GM18867 (cell line): ENCODE results near the gene TGIF1.
"Not testable (repeated sequence)": the region's sequence is repeated elsewhere in the genome, so short reads cannot be mapped to it uniquely, and the experiment has no call there.

Experiments
- ATAC-seq: cut with Tn5 transposase; IDR thresholded peaks from one replicate; pipeline ENCODE4 v1.9.1; 2021; ENCODE audit warnings: mild to moderate bottlenecking, moderate library complexity; ENCODE audit not compliant: unreplicated experiment

TGIF1 gene

GRCh38 chr18:3450012-3450798 is at the start of gene TGIF1:
Gene TGIF1, plus strand, starts transcription at chr18:3450172. Its CDS starts 318 bp downstream, at chr18:3450490.
- no peak for ATAC-seq

GRCh38 chr18:3400567-3401296 is 49.2 kb upstream of the TGIF1 start:
- ATAC-seq = no peak

- ATAC-seq = peak; percentile 91
Measured at GRCh38 chr18:3401669-3402620, 48.0 kb upstream of the TGIF1 start.

- no peak for ATAC-seq
Measured at GRCh38 chr18:3402982-3403451, 47.0 kb upstream of the TGIF1 start.

- ATAC-seq = no peak
Measured at GRCh38 chr18:3405713-3406112, 44.3 kb upstream of the TGIF1 start.

GRCh38 chr18:3408107-3408506 is 41.9 kb upstream of the TGIF1 start:
- ATAC-seq = no peak

- no peak for ATAC-seq
Measured at GRCh38 chr18:3409811-3410210, 40.2 kb upstream of the TGIF1 start.

GRCh38 chr18:3410273-3410672 is 39.7 kb upstream of the TGIF1 start:
- no peak for ATAC-seq

- ATAC-seq = not testable (repeated sequence)
Measured at GRCh38 chr18:3410876-3411275, 39.1 kb upstream of the TGIF1 start.

GRCh38 chr18:3411327-3411726 is 38.6 kb upstream of the TGIF1 start:
- no peak for ATAC-seq

GRCh38 chr18:3411854-3412268 is 38.1 kb upstream of the TGIF1 start:
- no peak for ATAC-seq

GRCh38 chr18:3412528-3412927 is 37.4 kb upstream of the TGIF1 start:
- not testable (repeated sequence) for ATAC-seq

GRCh38 chr18:3415110-3415509 is 34.9 kb upstream of the TGIF1 start:
- no peak for ATAC-seq

- ATAC-seq = no peak
Measured at GRCh38 chr18:3418083-3418482, 31.9 kb upstream of the TGIF1 start.

GRCh38 chr18:3420919-3421279 is 29.1 kb upstream of the TGIF1 start:
- ATAC-seq = no peak

GRCh38 chr18:3422905-3423304 is 27.1 kb upstream of the TGIF1 start:
- no peak for ATAC-seq

GRCh38 chr18:3424280-3424890 is 25.6 kb upstream of the TGIF1 start:
- no peak for ATAC-seq

- no peak for ATAC-seq
Measured at GRCh38 chr18:3425030-3425429, 24.9 kb upstream of the TGIF1 start.

GRCh38 chr18:3425446-3425845 is 24.5 kb upstream of the TGIF1 start:
- ATAC-seq = no peak

- no peak for ATAC-seq
Measured at GRCh38 chr18:3426074-3426473, 23.9 kb upstream of the TGIF1 start.

GRCh38 chr18:3427944-3428343 is 22.0 kb upstream of the TGIF1 start:
- no peak for ATAC-seq
